HG03442 (cell line): ENCODE measurements around the gene PPP5C.
"Not testable (repeated sequence)": the region's sequence is repeated elsewhere in the genome, so short reads cannot be mapped to it uniquely, and the experiment has no call there.

Source experiments
- ATAC-seq: cut with Tn5 transposase; IDR thresholded peaks from one replicate; pipeline ENCODE4 v1.9.1; 2021; ENCODE audit warnings: mild to moderate bottlenecking, moderate library complexity; ENCODE audit not compliant: unreplicated experiment

The PPP5C gene

GRCh38 chr19:46346821-46347571 is at the start of gene PPP5C:
PPP5C (plus strand) TSS chr19:46347087; CDS start chr19:46347097, 10 bp downstream.
- peak; percentile 61 for ATAC-seq

GRCh38 chr19:46297700-46298478 is 49.0 kb upstream of the PPP5C start:
- no peak for ATAC-seq

- ATAC-seq, result no peak
Observed at GRCh38 chr19:46298479-46299003, 48.3 kb upstream of the PPP5C start.

GRCh38 chr19:46299004-46299509 is 47.8 kb upstream of the PPP5C start:
- ATAC-seq, result no peak

- ATAC-seq, result no peak
Observed at GRCh38 chr19:46299695-46300094, 47.2 kb upstream of the PPP5C start.

DNA sequence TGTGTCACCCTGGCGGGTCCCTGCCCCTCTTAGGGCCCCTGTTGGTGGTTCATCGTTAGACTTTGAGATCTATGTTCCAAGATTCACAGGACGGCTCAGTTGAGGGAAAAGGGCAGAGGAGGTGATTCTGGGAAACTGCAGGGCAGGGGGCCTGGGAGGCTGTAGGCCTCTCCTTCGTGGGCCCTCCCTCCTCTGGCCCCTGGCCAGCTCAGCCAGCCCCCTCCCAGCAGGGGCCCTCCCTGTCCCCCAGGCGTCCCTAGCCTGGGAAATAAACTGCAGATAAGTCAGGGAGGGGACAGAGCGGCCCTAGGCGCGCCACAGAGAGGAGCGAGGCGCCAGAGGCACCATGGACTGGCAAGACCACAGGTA is 43.6 kb upstream of the PPP5C start:
- no peak for ATAC-seq

GRCh38 chr19:46303691-46304397 is 43.0 kb upstream of the PPP5C start:
- ATAC-seq, result no peak

- no peak for ATAC-seq
Observed at GRCh38 chr19:46306501-46306900, 40.4 kb upstream of the PPP5C start.

DNA sequence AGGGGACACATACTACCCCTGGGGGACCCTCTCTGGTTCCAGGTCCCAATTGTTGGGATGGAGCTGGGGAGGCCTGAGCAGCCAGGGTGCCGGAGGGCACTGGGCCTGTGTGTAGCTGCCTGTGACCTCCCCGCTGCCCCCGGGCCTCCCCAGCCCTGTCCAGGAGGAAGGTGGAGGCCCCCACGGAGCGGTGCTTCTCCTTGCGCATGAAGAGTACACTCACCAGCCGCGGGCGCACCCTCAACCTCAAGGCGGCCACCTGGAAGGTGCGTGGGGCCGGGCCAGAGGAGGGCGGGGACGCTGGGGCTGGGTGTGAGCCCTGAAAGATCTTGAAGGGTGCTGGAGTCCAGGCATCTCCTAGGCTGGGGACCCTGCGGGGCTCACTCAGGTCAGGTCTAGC is 38.4 kb upstream of the PPP5C start:
- no peak for ATAC-seq

- ATAC-seq, result no peak
Observed at GRCh38 chr19:46309056-46309455, 37.8 kb upstream of the PPP5C start.

- ATAC-seq, result no peak
Observed at GRCh38 chr19:46311444-46311843, 35.4 kb upstream of the PPP5C start.

- not testable (repeated sequence) for ATAC-seq
Observed at GRCh38 chr19:46313540-46314469, 33.1 kb upstream of the PPP5C start.

- no peak for ATAC-seq
Observed at GRCh38 chr19:46317339-46317738, 29.5 kb upstream of the PPP5C start.

DNA sequence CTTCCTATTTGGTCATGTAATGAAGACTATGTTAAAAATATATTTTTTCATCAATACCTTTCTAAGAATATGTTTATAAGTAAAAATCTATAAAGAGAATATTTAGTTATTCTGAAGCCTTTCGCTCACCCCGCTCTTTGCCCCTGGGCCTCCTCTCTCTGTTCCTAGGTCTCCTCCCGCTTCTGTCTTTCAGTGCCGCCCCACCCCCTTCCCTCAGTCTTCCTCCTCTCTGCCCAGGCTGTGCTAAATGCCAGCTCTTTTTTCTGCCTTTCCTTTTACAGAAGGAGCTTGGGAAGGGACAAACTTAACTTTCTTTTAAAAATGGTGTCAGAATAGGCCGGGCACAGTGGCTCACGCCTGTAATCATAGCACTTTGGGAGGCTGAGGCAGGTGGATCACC is 27.3 kb upstream of the PPP5C start:
- ATAC-seq, result no peak

DNA sequence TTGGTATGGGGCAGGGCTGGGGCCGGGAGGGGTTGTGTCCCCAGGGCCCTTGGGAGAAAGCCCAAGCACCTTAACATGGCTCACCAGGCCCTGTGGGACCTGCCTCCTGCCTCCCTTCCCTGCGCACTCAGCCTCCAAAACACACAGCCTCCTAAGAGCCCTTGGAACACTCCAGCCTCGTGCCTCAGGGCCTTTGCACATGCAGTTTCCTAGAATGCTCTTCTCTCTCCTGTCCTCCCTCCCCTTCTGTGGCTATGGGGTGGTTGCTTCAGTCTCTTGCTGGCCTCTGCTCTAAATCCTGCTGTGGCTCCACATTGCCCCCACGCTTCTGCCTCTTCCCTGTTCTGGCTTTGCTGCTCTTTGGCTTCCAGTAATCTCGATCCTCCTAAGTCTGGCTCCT is 26.3 kb upstream of the PPP5C start:
- no peak for ATAC-seq

DNA sequence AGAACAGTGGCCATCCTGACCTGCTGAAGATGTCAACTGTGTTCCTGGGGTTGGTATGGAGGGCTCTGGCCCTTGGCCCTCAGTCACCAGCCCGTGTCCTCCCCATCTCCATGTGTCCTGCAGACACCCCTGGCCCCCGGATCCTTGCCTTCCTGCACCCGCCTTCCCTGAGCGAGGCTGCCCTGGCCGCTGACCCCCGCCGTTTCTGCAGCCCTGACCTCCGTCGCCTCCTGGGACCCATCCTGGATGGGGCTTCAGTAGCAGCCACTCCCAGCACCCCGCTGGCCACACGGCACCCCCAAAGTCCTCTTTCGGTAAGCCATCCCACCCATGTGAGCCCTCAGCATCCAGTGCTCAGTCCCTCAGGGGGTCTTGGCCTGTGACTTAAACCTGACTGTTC is 25.2 kb upstream of the PPP5C start:
- no peak for ATAC-seq

- not testable (repeated sequence) for ATAC-seq
Observed at GRCh38 chr19:46323227-46323626, 23.7 kb upstream of the PPP5C start.

DNA sequence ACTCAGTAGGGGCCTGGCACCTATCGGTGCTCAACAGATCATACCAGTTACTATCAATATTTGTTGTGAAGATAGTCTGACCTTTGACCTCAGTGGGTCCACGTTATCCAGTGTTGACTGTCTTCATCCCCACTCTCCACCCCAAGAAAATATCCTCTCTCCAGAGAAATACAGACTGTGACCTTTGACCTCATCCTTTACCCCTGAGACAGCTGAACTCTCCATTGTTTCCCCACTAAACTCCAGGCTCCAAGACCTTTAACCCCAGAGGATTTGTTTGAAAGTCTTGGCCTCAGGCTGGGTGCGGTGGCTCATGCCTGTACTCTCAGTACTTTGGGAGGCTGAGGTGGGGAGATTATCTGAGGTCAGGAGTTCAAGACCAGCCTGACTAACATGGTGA is 22.6 kb upstream of the PPP5C start:
- ATAC-seq, result no peak

DNA sequence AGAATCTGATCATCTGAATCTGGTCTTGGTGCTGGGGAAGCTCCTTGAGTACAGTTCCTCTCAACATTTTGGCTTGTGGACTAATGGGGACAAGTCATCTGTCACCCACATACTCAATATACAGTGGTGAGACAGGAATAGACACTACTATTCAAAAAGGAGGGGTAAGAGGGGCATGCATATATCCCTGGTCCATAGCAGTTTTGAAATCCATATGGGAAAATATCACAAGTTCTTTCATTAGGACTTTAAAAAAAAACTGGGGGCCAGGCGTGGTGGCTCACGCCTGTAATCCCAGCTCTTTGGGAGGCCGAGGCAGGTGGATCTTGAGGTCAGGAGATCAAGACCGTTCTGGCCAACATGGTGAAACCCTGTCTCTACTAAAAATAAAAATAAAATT is 20.3 kb upstream of the PPP5C start:
- ATAC-seq, result no peak

- no peak for ATAC-seq
Observed at GRCh38 chr19:46328079-46328478, 18.8 kb upstream of the PPP5C start.
